GM21737 (cell line): ENCODE data around the gene DGKD.

Experiments used
- ATAC-seq: cut with Tn5 transposase; IDR thresholded peaks from one replicate; pipeline ENCODE4 v1.9.1; 2021; ENCODE audit warnings: mild to moderate bottlenecking, moderate library complexity; ENCODE audit not compliant: unreplicated experiment

The DGKD gene

GRCh38 chr2:233489666-233490065 is 135.4 kb downstream of the DGKD start:
- ATAC-seq = no peak

DNA sequence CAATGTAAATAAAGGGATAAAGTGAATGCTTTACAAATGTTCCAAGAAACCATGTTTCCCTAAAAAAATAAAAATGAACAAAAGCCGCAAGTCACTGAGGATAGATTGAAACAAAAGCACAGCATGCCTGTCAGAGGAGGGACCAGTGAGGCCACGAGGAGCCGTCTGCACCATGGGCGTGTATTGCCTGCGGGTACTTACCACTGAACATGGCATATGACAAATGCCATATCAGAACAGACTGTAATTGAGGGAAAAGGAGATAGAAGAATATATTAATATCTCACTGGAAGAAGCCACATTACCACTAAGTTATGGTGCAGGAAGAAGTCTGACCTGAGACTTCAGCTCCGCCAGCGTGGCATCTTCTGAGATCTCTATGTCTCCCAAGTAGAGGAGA is 136.5 kb downstream of the DGKD start:
- no peak for ATAC-seq

DNA sequence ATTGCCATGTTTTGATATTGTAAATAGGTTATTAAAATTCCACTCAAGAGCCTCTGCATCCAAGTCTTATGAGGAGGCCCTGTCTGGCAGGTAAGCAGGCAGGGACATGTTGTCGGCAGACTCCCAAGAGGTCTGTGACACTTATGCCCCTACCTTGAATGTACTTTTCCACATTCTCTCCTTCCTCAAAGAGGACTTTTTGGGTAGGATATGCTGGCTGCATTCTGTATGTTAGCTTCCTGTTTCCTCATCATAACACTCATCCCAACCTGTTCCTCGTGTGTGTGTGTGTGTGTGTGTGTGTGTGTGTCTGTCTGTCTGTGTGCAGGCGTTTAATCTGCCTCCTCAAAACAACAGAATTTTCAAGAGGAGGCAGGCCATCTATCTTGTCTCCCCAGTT is 137.0 kb downstream of the DGKD start:
- no peak for ATAC-seq

GRCh38 chr2:233492078-233492477 is 137.8 kb downstream of the DGKD start:
- ATAC-seq = no peak

GRCh38 chr2:233492751-233493150 is 138.5 kb downstream of the DGKD start:
- no peak for ATAC-seq

DNA sequence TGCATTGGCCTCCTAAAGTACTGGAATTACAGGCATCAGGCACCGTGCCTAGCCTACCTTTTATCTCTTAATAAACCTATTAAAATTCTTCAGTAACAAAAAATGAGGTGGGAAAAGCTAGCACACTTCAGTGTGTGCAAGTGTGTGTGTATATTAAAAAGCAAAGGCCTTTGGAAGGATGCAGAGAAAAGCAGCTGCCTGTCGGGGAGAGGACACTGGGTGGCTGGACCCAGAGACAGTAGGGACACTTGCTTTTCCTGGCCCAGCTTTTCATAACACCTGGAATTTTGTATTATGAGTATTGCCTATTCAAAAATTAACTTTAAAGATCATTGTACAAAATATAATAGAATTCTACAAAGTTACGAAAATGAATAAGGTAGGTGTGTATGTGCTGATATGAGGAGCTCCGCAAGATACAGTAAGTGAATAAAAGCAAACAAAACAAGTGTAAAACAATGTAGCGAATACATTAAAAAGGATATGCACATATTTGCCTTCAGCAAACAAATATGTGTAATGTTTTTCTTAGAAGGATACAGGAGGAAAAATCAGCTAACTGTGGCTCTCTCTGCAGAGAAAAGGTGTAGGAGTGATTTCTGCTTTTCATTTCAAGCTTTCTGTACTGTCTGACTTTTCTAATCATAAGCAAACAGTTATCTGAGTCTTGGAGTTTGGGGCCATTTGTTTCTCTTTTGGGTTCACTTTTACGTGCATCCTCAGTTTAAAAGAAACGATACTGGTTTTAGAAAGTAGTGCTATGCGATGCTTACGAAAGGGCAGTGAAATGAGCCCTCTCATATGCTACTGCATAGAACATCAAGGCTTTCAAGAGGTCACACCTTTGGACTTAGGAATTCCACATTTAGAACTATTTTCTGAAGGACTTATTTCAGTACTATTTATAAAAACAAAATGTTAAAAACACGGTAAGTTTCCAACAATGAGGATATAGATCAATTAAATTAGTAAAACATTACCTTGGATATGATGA is 141.5 kb downstream of the DGKD start:
- no peak for ATAC-seq

DNA sequence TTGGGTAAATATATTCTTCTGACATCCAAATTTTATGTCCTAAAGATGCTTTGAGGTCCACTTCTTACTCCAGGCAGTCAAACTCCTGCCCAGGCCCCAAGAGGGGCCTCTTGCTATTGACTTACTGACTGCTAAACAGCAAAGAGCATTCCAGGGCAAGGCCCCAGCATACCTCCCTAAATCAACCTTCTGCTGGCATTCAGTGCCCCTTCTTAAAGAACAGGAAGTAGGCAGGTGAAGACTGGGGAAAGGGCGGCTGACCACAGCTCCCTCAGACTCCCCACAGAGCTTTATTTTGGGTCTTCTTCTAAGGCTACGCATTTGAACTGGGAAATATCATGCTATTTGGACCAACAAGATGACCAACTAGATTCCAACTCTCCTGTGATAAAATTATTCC is 143.4 kb downstream of the DGKD start:
- no peak for ATAC-seq

DNA sequence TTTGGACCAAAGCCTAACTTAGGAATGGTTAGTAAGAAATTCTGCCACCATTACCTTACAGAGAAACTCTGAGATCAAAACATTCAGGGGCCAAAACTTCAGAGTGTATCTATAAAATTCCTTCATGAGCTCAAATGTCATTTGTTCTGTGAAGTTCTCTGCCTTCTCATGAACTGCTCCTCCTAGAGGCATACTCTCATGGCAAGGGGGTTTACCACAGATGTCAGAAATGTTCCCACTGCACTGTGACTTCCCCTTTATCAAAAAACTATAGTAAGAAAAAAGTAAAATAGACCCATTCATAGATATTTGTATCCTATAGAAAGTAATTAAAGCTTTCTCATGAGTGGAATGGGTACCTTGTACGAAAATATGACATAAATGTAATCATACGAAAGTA is 143.8 kb downstream of the DGKD start:
- no peak for ATAC-seq

- ATAC-seq = no peak
Observed at GRCh38 chr2:233499928-233500327, 145.6 kb downstream of the DGKD start.

- no peak for ATAC-seq
Observed at GRCh38 chr2:233501198-233502076, 147.1 kb downstream of the DGKD start.

DNA sequence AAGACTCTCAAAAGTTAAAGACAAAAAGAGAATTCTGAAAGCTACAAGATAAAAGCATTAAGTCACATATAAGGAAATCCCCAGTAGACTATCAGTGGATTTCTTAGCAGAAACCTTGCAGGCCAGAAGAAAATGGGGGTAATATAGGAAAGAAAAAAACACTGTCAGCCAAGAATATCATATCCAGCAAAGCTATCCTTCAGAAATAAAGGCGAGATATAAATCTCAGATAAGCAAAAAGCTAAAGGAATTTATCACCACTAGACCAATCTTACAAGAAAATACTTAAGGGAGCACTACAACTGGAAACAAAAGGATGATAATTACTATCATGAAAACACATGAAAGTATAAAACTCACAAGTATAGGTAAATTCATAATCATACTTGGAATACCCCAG is 149.2 kb downstream of the DGKD start:
- ATAC-seq = no peak

DNA sequence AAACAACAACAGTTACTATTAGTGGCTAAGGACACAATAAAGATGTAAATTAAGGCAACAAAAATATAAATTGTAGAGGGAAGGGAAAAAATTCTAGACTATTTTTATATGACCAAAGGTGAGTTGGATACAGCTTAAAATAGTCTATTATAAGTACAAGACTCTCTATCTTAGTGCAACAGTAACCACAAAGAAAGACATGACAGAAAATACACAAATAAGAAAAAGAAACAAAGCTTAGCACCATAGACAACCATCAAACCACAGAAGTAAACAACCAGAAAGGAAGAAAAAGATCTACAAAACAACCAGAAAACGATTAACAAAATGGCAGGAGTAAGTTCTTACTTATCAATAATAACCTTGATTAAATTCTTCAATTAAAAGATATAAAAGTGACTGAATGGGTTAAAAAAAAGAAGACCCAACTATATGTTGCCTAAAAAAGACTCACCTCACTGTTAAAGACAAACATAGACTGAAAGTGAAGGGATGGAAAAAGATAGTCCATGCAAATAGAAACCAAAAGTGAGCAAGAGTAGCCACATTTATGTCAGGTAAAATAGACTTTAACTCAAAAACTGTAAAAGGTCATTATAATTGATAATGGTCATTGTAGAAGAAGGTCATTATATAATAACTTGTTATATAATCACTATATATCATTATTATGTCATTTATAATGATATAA is 149.8 kb downstream of the DGKD start:
- ATAC-seq = no peak

GRCh38 chr2:233513953-233514655 is 159.8 kb downstream of the DGKD start:
- ATAC-seq = no peak

DNA sequence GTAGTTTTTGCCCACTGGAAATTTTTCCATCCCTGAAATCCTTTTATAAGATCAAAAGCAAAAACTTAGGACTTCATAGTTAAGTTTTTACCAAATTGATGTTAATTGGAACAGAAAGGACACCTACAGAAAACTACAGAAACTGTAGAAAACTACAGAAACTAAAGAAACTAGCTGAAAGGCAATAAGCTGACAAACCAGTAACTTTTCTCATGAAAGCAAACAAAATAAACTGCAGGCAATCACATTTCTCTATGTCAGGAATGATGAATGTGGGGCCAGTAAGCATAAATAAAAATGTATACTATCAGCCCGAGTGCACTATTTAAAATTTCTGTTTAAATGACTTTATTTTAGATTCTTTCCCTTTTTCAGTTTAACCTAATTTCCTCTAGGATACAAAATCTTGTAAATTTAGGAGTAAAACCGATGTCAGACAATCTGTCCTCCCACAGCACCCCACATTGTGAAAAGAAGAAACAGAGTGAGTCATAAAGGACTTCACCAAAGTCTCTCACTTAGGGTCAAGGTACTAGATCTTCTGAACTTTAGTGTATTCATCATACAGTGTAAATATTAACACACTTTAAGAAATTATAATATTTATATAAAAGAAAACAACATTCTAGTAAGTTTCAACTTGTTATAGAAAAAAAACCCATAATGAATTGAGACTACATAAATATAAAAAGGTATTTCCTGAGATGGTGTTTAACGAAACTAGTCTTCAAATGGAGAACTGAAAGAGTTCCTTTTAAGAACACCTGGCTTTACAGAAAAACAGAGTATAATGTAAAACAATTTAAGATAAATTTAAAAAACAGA is 165.7 kb downstream of the DGKD start:
- ATAC-seq = peak; percentile 83
